ENCODE results near the gene APBB2.

Gene APBB2

GRCh38 chr4:40850496-40850895, 363.8 kb downstream of the APBB2 start:
- no peak for DNase-seq (ENCODE audit: extremely low spot score)
- no peak for TF ChIP-seq CTCF (IDR thresholded peaks at IDR 0.05; ENCODE audit: control extremely low read depth, extremely low read depth, low read depth, missing control alignments)
- ChIA-PET POLR2A (no interaction called here), CTCF (interaction anchor here (3.8 kb wide), 1 partner anchor 10 kb away, joined by 13 read pairs; no protein-coding TSS in a partner anchor)

GRCh38 chr4:40848940-40849339, 365.4 kb downstream of the APBB2 start:
- TF ChIP-seq CTCF (IDR thresholded peaks at IDR 0.05; ENCODE audit: control extremely low read depth, extremely low read depth, low read depth, missing control alignments), result no peak
- POLR2A ChIA-PET, result no interaction called here
- no peak for DNase-seq (ENCODE audit: extremely low spot score)
- CTCF ChIA-PET, result interaction anchor here (1.1 to 3.8 kb wide), 3 partner anchors 8 to 532 kb away, joined by 3 to 13 read pairs (median 4); no protein-coding TSS in a partner anchor

GRCh38 chr4:40848251-40848650, 366.1 kb downstream of the APBB2 start:
- ChIA-PET POLR2A (no interaction called here), CTCF (interaction anchor here (3.8 kb wide), 1 partner anchor 8 kb away, joined by 13 read pairs; no protein-coding TSS in a partner anchor)
- no peak for TF ChIP-seq CTCF (IDR thresholded peaks at IDR 0.05; ENCODE audit: control extremely low read depth, extremely low read depth, low read depth, missing control alignments)
- no peak for DNase-seq (ENCODE audit: extremely low spot score)

- DNase-seq (ENCODE audit: extremely low spot score), result no peak
- ChIA-PET CTCF (interaction anchor here (1.1 to 3.2 kb wide), 3 partner anchors 8 to 275 kb away, joined by 3 to 17 read pairs (median 4); no protein-coding TSS in a partner anchor), POLR2A (no interaction called here)
- no peak for TF ChIP-seq CTCF (IDR thresholded peaks at IDR 0.05; ENCODE audit: control extremely low read depth, extremely low read depth, low read depth, missing control alignments)
Measured at GRCh38 chr4:40846532-40846931, 367.8 kb downstream of the APBB2 start.

GRCh38 chr4:40845154-40845835, 369.0 kb downstream of the APBB2 start:
- no peak for TF ChIP-seq CTCF (IDR thresholded peaks at IDR 0.05; ENCODE audit: control extremely low read depth, extremely low read depth, low read depth, missing control alignments)
- ChIA-PET POLR2A (no interaction called here), CTCF (interaction anchor here (1.1 to 7.4 kb wide), 8 partner anchors 10 to 276 kb away, joined by 3 to 128 read pairs (median 6); no protein-coding TSS in a partner anchor)
- no peak for DNase-seq (ENCODE audit: extremely low spot score)

GRCh38 chr4:40844261-40844660, 370.1 kb downstream of the APBB2 start:
- ChIA-PET POLR2A (no interaction called here), CTCF (interaction anchor here (1.1 to 7.4 kb wide), 12 partner anchors 11 to 109 kb away, joined by 3 to 128 read pairs (median 6); partner anchors contain the start of gene NSUN7)

More at GRCh38 chr4:40844261-40844660, 370.1 kb downstream of the APBB2 start:
- no peak for TF ChIP-seq CTCF (IDR thresholded peaks at IDR 0.05; ENCODE audit: control extremely low read depth, extremely low read depth, low read depth, missing control alignments)
- no peak for DNase-seq (ENCODE audit: extremely low spot score)

Data from GM10248 (cell line).